Heart right ventricle (tissue), 16 donors: ENCODE measurements around the gene BUB1B. TPM values are rescaled to one million over a fixed set of nuclear protein-coding genes. Genes with fewer than 3 reads are reported as not detected.
"Not testable (repeated sequence)": the region's sequence is repeated elsewhere in the genome, so short reads cannot be mapped to it uniquely, and the experiment has no call there.

Experiments used
- ATAC-seq, 8 donors: fragments of 200-7000 bp; cut with Tn5 transposase; one replicate each; pipeline ENCODE4 v1.9.1; 2020; ENCODE audit warnings: mild to moderate bottlenecking in 8 of 8, moderate library complexity in 8 of 8, moderate number of reproducible peaks in 1 of 8
- DNase-seq, 2 donors: peaks; one replicate each; pipeline ENCODE4 v3.0.0-alpha.2; 2020
- H3K27ac ChIP-seq, 10 donors: fragments of 200-600 bp; sonication (generic) in 2 of 10; one replicate each; pipeline versions ENCODE4 v1.5.0 to v1.8.0; 2020 to 2022; ENCODE audit warnings: mild to moderate bottlenecking in 3 of 10
- H3K27me3 ChIP-seq, 7 donors: fragments of 200-600 bp; one replicate each; pipeline ENCODE4 v1.8.0; 2021 to 2022; ENCODE audit warnings: mild to moderate bottlenecking in 2 of 7
- H3K36me3 ChIP-seq, 9 donors: fragments of 200-600 bp; sonication (generic) in 1 of 9; one replicate each; pipeline versions ENCODE4 v1.5.0 to v1.8.0; 2020 to 2022; ENCODE audit warnings: mild to moderate bottlenecking in 2 of 9
- H3K4me1 ChIP-seq, 9 donors: fragments of 200-600 bp; sonication (generic) in 1 of 9; one replicate each; pipeline versions ENCODE4 v1.5.0 to v1.8.0; 2020 to 2022; ENCODE audit warnings: mild to moderate bottlenecking in 4 of 9
- H3K4me3 ChIP-seq, 10 donors: fragments of 200-600 bp; sonication (generic) in 2 of 10; one replicate each; pipeline versions ENCODE4 v1.5.0 to v1.8.0; 2020 to 2022; ENCODE audit warnings: mild to moderate bottlenecking in 7 of 10, moderate library complexity in 2 of 10
- H3K9me3 ChIP-seq, 11 donors: fragments of 200-600 bp in 10 of 11; sonication (generic) in 2 of 11; one replicate each; pipeline versions ENCODE4 v1.5.0 to v1.8.0; 2013 to 2022; ENCODE audit warnings: mild to moderate bottlenecking in 2 of 11, control low read depth in 1 of 11, moderate library complexity in 1 of 11
- WGBS, 2 donors: extraction: QIAGEN DNeasy Blood & Tissue Kit; methylation state at CpG; one replicate each; pipeline ENCODE4 v1.1.7; 2013; ENCODE audit warnings: inconsistent platforms in 1 of 2; 5-methylcytosine and 5-hydroxymethylcytosine counted together
- intact Hi-C, 10 donors: fragments of 100-400 bp; cut with DNase I; formaldehyde crosslinking; loops; one replicate each; pipeline versions ENCODE4 v1.11.1 to v1.14.2; 2022
- polyA plus RNA-seq, 2 donors: library from polyadenylated mRNA; stranded (reverse); fragments of 200-250 nt; gene quantifications; one replicate each; pipeline ENCODE4 v1.2.3, GENCODE V29; 2013
- total RNA-seq, 10 donors: library from RNA; stranded (reverse); fragmentation: NEBNext Ultra II Directional in 3 of 10; extraction: Animal tissue kit (Norgen Biotek cat#: 25700) in 3 of 10; gene quantifications; one replicate each; pipeline versions ENCODE4 v1.2.1 to v1.2.4, GENCODE V29; 2021 to 2023
- TF ChIP-seq, protein P1 (sequence below), 9 donors: fragments of 200-600 bp; sonication (generic) in 2 of 9; IDR thresholded peaks; one replicate each; pipeline versions ENCODE4 v1.5.0 to v1.8.0; 2021 to 2022; ENCODE audit warnings: antibody characterized with exemption in 9 of 9, mild to moderate bottlenecking in 5 of 9, moderate library complexity in 1 of 9
- donor health status: Arrhythmogenic right ventricular cardiomyopathy.
- donor health status: ischemic (EF 13 %, LVEDD 7.1; RV severe dilation, severe dysfunction).
- donor health status: healthy with polysubstance abuse.
- donor health status: DM: no; HTN: yes; CAD: no.
- donor health status: DM: no; HTN: no; CAD: no.
- donor health status: ischemic (EF 25% LVEDD 6.9; RV normal size, moderate dysfunction).
- donor health status: ischemic (EF 25% LVEDD 5.7; RV mildly dilated, moderate dysfunction).
- donor health status: healthy.
- donor health status: DM: yes; HTN: yes; CAD: no.
- donor health status: Ischemic cardiomyopathy.
- donor health status: ischemic (EF 35%, LVEDD 5.7; RV mildly dilated, moderate dysfunction).
- donor health status: nonischemic (EF 11% LVEDD 7.7; RV severe dilation, severe dysfunction).
- donor health status: DM: yes; HTN: yes; CAD: no.
- donor health status: PGD.
- donor health status: ischemic (EF 29% LVEDD 5.4; RV normal size, mild dysfunction).
- donor health status: nonischemic (EF 23%, LVEDD 6.1; RV moderate dilation, normal function).

BUB1B gene
- total and polyA plus RNA-seq, 12 donors: 0.17 to 5.1 (median 1.0) TPM

DNA sequence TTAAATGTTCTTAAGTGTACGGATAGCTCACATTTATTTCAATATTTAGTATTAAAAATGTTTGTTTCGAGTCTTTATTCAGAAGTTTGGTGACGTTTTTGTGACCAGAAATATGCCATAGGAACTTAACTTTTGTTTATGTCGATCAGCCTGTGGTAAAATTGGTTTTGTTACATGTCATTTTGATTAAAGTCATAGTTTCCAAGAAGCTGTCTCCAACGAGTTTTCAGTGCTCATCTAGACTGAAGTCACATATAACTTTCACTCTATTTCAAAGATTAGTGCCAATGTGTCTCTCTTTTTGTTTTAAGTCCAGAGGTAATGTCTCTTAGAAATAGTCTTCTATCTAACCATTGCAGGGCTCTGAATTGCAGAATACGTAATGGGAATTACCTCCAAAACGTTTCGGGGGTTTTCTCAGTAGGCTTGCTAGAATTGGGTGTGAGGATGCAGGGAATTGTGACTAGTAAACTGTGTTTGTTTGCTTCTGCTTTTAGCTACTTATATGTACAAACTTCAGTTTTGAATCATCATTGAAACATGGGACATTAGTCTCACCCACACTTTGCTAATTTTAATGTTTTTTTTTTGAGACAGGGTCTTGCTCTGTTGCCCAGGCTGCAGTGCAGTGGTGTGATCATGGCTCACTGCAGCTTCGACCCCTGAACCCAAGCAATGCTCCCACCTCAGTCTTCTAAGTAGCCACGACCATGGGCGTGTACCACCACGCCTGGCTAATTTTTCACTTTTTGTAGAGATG, 3.0 kb downstream of the BUB1B start:
- WGBS, 2 donors: 88 to 90% methylated on average over 12 of the region's 12 CpGs

DNA sequence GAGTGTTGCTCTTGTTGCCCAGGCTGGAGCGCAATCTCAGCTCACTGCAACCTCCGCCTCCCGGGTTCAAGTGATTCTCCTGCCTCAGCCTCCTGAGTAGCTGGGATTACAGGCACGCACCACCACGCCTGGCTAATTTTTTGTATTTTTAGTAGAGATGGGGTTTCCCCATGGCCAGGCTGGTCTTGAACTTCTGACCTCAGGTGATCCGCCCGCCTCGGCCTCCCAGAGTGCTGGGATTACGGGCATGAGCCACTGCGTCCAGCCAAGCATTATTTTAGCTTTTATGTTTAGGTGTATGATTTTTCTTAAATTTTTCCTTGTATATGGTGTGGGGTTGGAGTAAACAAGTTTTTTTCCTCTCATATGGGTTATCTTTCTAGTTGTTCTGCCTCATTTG, 6.5 kb downstream of the BUB1B start:
- ATAC-seq, H3K27ac ChIP-seq, DNase-seq, H3K27me3 ChIP-seq, H3K9me3 ChIP-seq, H3K4me3 ChIP-seq, intact Hi-C loops: not testable (repeated sequence)
- Histone ChIP-seq H3K36me3 (peaks cover 0 to 40% (median 0%) of the 10 kb centered on the region in 9 donors), H3K4me1 (peaks cover 0 to 12% (median 0%) of the 10 kb centered on the region in 9 donors)
- 98% methylated on average over 10 of the region's 10 CpGs for WGBS, 2 donors

More for the DNA sequence above, 3.0 kb downstream of the BUB1B start:
- Histone ChIP-seq H3K4me1 (peaks cover 0 to 30% (median 10%) of the 10 kb centered on the region in 9 donors), H3K27ac (no peak overlapping the region), H3K9me3 (no peaks in the 10 kb centered on the region), H3K27me3 (no peaks in the 10 kb centered on the region), H3K36me3 (peaks cover 0 to 17% (median 0%) of the 10 kb centered on the region in 9 donors), H3K4me3 (no peak overlapping the region)
- ATAC-seq (no peak), DNase-seq (no peak)
- intact Hi-C loops: loop anchor here in 5 of 10 donors (5.0 kb wide), 3 partner anchors 57 to 122 kb away; partner anchors contain the start of gene BMF (in 3 of the 5)
- TF ChIP-seq, protein P1, sequence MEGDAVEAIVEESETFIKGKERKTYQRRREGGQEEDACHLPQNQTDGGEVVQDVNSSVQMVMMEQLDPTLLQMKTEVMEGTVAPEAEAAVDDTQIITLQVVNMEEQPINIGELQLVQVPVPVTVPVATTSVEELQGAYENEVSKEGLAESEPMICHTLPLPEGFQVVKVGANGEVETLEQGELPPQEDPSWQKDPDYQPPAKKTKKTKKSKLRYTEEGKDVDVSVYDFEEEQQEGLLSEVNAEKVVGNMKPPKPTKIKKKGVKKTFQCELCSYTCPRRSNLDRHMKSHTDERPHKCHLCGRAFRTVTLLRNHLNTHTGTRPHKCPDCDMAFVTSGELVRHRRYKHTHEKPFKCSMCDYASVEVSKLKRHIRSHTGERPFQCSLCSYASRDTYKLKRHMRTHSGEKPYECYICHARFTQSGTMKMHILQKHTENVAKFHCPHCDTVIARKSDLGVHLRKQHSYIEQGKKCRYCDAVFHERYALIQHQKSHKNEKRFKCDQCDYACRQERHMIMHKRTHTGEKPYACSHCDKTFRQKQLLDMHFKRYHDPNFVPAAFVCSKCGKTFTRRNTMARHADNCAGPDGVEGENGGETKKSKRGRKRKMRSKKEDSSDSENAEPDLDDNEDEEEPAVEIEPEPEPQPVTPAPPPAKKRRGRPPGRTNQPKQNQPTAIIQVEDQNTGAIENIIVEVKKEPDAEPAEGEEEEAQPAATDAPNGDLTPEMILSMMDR (IDR thresholded peaks at IDR 0.05): no peak

DNA sequence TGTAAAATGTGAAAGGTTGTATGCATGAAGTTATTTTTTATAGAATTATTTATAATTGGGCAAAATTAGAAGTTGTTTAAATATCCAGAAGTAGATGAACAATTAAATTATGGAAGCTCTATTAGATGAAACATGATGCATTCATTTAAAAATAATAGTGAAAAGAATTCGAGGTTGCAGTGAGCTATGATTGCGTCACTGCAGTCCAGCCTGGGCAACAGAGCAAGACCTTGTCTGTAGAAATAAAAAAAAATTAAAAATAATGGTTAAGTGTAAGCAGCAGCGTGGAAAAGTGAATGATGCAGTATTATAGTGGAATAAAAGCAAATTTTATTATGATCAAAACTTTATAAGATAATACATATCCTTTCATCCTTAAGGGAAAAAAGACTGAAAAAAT, 14.3 kb downstream of the BUB1B start:
- H3K27me3 ChIP-seq: no peaks in the 10 kb centered on the region
- no peak overlapping the region for H3K27ac ChIP-seq
- no peaks in the 10 kb centered on the region for H3K9me3 ChIP-seq
- DNase-seq: no peak
- no peak overlapping the region for H3K4me3 ChIP-seq
- peaks cover 0 to 38% (median 0%) of the 10 kb centered on the region in 9 donors for H3K36me3 ChIP-seq
- TF ChIP-seq, protein P1 (IDR thresholded peaks at IDR 0.05): no peak
- intact Hi-C loops: loop anchor here in 1 of 10 donors (5.0 kb wide), 1 partner anchor 77 kb away; no protein-coding TSS in a partner anchor
- ATAC-seq: no peak
- 92 to 94% methylated on average over 3 of the region's 3 CpGs for WGBS, 2 donors
- no peaks in the 10 kb centered on the region for H3K4me1 ChIP-seq

DNA sequence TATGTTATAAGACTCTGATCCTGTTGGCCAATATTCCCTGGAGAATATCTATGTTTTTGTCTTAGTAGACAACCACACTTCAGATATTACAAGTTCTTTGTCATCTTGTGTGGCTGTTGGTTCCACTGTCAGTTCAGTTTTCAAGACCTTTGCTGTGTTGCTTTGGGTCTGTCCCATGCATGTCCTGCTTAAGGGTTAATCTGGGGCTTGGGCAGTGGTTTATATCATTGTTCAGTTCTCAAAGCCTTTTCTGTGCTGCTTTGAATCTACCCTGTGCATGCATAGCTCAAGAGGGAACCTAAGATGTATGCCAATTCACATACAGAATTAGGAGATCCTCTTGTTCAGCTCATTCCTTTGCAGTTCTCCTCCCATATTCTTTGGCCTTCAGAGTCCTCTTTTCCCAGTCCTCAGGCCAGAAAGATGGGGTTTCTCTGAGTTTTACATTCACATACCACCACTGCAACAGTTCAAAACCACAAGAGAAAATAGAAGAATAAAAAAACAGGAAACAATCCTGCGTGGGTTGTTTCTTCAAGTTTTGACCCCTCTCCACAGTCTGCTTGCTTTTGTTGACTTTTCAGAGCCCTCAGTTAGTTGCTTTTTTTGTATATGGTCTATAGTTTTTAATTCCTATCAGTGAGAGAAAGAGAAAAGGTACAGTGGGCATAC, 21.6 kb downstream of the BUB1B start:
- H3K36me3 ChIP-seq: peaks cover 0 to 17% (median 0%) of the 10 kb centered on the region in 9 donors
- WGBS, 2 donors: 65 to 73% methylated on average over 1 of the region's 1 CpG
- H3K4me3 ChIP-seq: no peak overlapping the region
- no peaks in the 10 kb centered on the region for H3K9me3 ChIP-seq
- intact Hi-C loops: loop anchor here in 1 of 10 donors (10.0 kb wide), 1 partner anchor 298 kb away; no protein-coding TSS in a partner anchor
- peak overlapping the region in 1 of 10 donors; percentile 21 for H3K27ac ChIP-seq
- DNase-seq (no peak), ATAC-seq (no peak)
- H3K27me3 ChIP-seq: no peaks in the 10 kb centered on the region
- H3K4me1 ChIP-seq: peaks cover 0 to 15% (median 0%) of the 10 kb centered on the region in 9 donors
- TF ChIP-seq, protein P1 (IDR thresholded peaks at IDR 0.05): no peak
